HepG2 (cell line): Measurements from ENCODE around the gene NISCH. TPM values are rescaled to one million over a fixed set of nuclear protein-coding genes. Genes with fewer than 3 reads are reported as not detected.

Experiments
- ATAC-seq: fragments of 200-7000 bp; cut with Tn5 transposase; 3 replicates; pipeline ENCODE4 v1.9.1; 2020; ENCODE audit warnings: mild to moderate bottlenecking, moderate library complexity
- BruUV-seq: library from RNA; stranded (reverse); fragments of 400-500 nt; replicated peaks from 2 replicates; lab custom pipeline; 2021; lab: Mats Ljungman, UMichigan
- CTCF ChIA-PET: fragments of 300-600 bp; formaldehyde crosslinking; extraction: SDS; loops from one replicate; lab custom pipeline; 2021; ENCODE audit warnings: low total read pairs, inconsistent platforms, low intra/inter-chr PET ratio; lab: Yijun Ruan, JAX
- POLR2A ChIA-PET: fragments of 350-600 bp; sonication (Branson Sonifier 250); formaldehyde crosslinking; loops from one replicate; lab custom pipeline; 2020; ENCODE audit warnings: antibody characterized with exemption, inconsistent platforms; lab: Yijun Ruan, JAX
- DNase-seq: peaks from one replicate; pipeline ENCODE4 v3.0.0-alpha.2; 2015; ENCODE audit warnings: low spot score
- FAIRE-seq: peaks from 3 replicates; lab custom pipeline; 2011; peaks lifted over from hg19 to GRCh38; lab: Jason Lieb, UNC
- H2AFZ ChIP-seq: one replicate; pipeline ENCODE4 v1.6.1; 2011; ENCODE audit warnings: low read length, inconsistent platforms
- H3K27ac ChIP-seq: fragments of 300-600 bp; 3 replicates; pipeline ENCODE4 v1.8.0; 2011; ENCODE audit warnings: mixed run types, mild to moderate bottlenecking, mixed read lengths, low read length, inconsistent platforms; ENCODE audit not compliant: insufficient read depth; ENCODE audit errors: extremely low read length
- H3K27me3 ChIP-seq, 2 experiments: fragments of 200-600 bp in 1 of 2; 2 replicates in 1 of 2; 3 replicates in 1 of 2; pipeline versions ENCODE4 v1.6.0 to v1.8.0; 2011; ENCODE audit warnings: low read length in 2 of 2, mild to moderate bottlenecking in 2 of 2, moderate library complexity in 2 of 2, inconsistent platforms in 1 of 2; ENCODE audit not compliant: insufficient read depth in 2 of 2, control insufficient read depth in 1 of 2
- H3K36me3 ChIP-seq, 2 experiments: fragments of 200-600 bp in 1 of 2; replicated peaks in 1 of 2; 2 replicates in 1 of 2; 3 replicates in 1 of 2; pipeline versions ENCODE4 v1.5.1 to v1.8.0; 2011; ENCODE audit warnings: low read length in 2 of 2, inconsistent platforms in 1 of 2; ENCODE audit not compliant: insufficient read depth in 2 of 2, control insufficient read depth in 1 of 2
- H3K4me1 ChIP-seq: 2 replicates; pipeline ENCODE4 v1.5.1; 2012; ENCODE audit warnings: low read length, inconsistent platforms; ENCODE audit not compliant: insufficient read depth
- H3K4me2 ChIP-seq: 2 replicates; pipeline ENCODE4 v1.6.0; 2011; ENCODE audit warnings: low read depth, low read length, inconsistent platforms
- H3K4me3 ChIP-seq, 3 experiments: fragments of 200-600 bp in 1 of 3; sonication (generic), shearing (Covaris generic) in 1 of 3; replicated peaks in 1 of 3; 2 replicates each; pipeline ENCODE4 v1.5.1; 2011 to 2016; ENCODE audit warnings: low read length in 3 of 3, inconsistent platforms in 2 of 3, low read depth in 2 of 3, mild to moderate bottlenecking in 2 of 3, control low read depth in 1 of 3, mixed read lengths in 1 of 3; ENCODE audit not compliant: insufficient read depth in 1 of 3
- H3K79me2 ChIP-seq: one replicate; pipeline ENCODE4 v1.6.1; 2011; ENCODE audit warnings: low read length, inconsistent platforms; ENCODE audit not compliant: insufficient read depth
- H3K9ac ChIP-seq: 2 replicates; pipeline ENCODE4 v1.6.0; 2011; ENCODE audit warnings: mild to moderate bottlenecking, low read depth, low read length, inconsistent platforms; ENCODE audit not compliant: insufficient read depth
- H3K9me3 ChIP-seq: 2 replicates; pipeline ENCODE4 v1.5.1; 2012; ENCODE audit warnings: mild to moderate bottlenecking, low read length
- H4K20me1 ChIP-seq: 2 replicates; pipeline ENCODE4 v1.6.0; 2011; ENCODE audit warnings: inconsistent platforms, mild to moderate bottlenecking, low read length, moderate library complexity; ENCODE audit not compliant: insufficient read depth
- AGO2 ChIP-seq: fragments of 200-400 bp; formaldehyde crosslinking; optimal IDR thresholded peaks from 2 replicates; pipeline ENCODE3; 2017; ENCODE audit warnings: mild to moderate bottlenecking, low read depth, low read length, moderate library complexity
- DMTF1 ChIP-seq: sonication (generic); formaldehyde crosslinking; IDR thresholded peaks from 2 replicates; pipeline ENCODE4 v1.4.0; 2020; ENCODE audit warnings: mild to moderate bottlenecking, missing genetic modification reagents
- NFIB ChIP-seq: sonication (generic); formaldehyde crosslinking; IDR thresholded peaks from 2 replicates; pipeline ENCODE4 v1.9.0; 2021; ENCODE audit warnings: missing genetic modification reagents, mild to moderate bottlenecking, borderline replicate concordance
- SUZ12 ChIP-seq: fragments of 150-350 bp; IDR thresholded peaks from 2 replicates; pipeline ENCODE4 v1.6.1; 2014; ENCODE audit warnings: low read depth, low read length
- TBL1XR1 ChIP-seq: fragments of 150-350 bp; IDR thresholded peaks from 2 replicates; pipeline ENCODE4 v1.6.1; 2014; ENCODE audit warnings: borderline replicate concordance, low read length; ENCODE audit not compliant: partially characterized antibody
- WGBS: methylation state at CpG from one replicate; pipeline ENCODE4 v1.1.6; 2017; ENCODE audit warnings: low lambda C conversion rate; 5-methylcytosine and 5-hydroxymethylcytosine counted together
- in situ Hi-C: cut with HindIII; loops from 2 replicates; pipeline ENCODE4 v1.10.0; 2017; ENCODE audit warnings: low pct_unique_long_range_greater_than_20kb; ENCODE audit not compliant: extremely low pct_ligation_motif_present
- intact Hi-C: fragments of 100-400 bp; cut with micrococcal nuclease; formaldehyde crosslinking; loops from one replicate; pipeline ENCODE4 v1.10.0; 2022; ENCODE audit not compliant: unreplicated experiment
- polyA plus RNA-seq, 8 experiments: library from polyadenylated mRNA; depleted of rRNA in 3 of 8; stranded (reverse) in 7 of 8; unstranded in 1 of 8; fragments of >200 nt; fragmentation: Illumina TruSeq in 4 of 8; extraction: Trizol in 4 of 8; gene quantifications; 2 replicates each; pipeline versions ENCODE4 v1.2.1 to v1.2.3, GENCODE V29; 2011 to 2016; ENCODE audit warnings: low read depth in 4 of 8, missing spikeins in 1 of 8, mixed read lengths in 1 of 8; ENCODE audit not compliant: insufficient read depth in 1 of 8
- total RNA-seq, 5 experiments: library from RNA; depleted of rRNA; stranded (reverse); fragments of >200 nt; fragmentation: Illumina TruSeq; extraction: Trizol; gene quantifications; 2 replicates each; pipeline ENCODE4 v1.2.3, GENCODE V29; 2016; ENCODE audit warnings: low read depth in 1 of 5
- TF ChIP-seq, protein P1 (sequence below): sonication (generic); formaldehyde crosslinking; IDR thresholded peaks from 2 replicates; pipeline ENCODE4 v1.4.0; 2020; ENCODE audit warnings: missing genetic modification reagents

NISCH gene
- total and polyA plus RNA-seq, 2 of the 13 experiments (the other 11 are each of a cell fraction or from before 2014, with no cell fraction given), result 27.0 to 47.6 TPM

GRCh38 chr3:52492059-52492458, 36.7 kb downstream of the NISCH start:
- no TSS peak for BruUV-seq
- ATAC-seq, result no peak
- CTCF ChIA-PET, result no interaction called here
- no peak overlapping the region for H3K4me2 ChIP-seq
- H3K27ac ChIP-seq, result no peak overlapping the region
- no peaks in the 10 kb centered on the region for H3K79me2 ChIP-seq
- WGBS, result 100% methylated on average over 1 of the region's 21 CpGs
- peaks cover 22% of the 10 kb centered on the region for H3K4me1 ChIP-seq
- DNase-seq, result no peak
- no peak overlapping the region for H2AFZ ChIP-seq
- H3K27me3 ChIP-seq, result no peaks in the 10 kb centered on the region
- H3K9ac ChIP-seq, result no peak overlapping the region
- H4K20me1 ChIP-seq, result no peaks in the 10 kb centered on the region; the same call in 1 of the 2 replicates
- H3K36me3 ChIP-seq, result peaks cover 16 to 33% of the 10 kb centered on the region in 2 experiments
- intact Hi-C loops, result no loop called here
- H3K9me3 ChIP-seq, result no peaks in the 10 kb centered on the region
- in situ Hi-C loops, result no loop called here
- TF ChIP-seq NFIB (CRISPR knock-in tag) (no peak), AGO2 (peak; percentile 45), DMTF1 (no peak), SUZ12 (no peak), TBL1XR1 (no peak)
- TF ChIP-seq, protein P1, sequence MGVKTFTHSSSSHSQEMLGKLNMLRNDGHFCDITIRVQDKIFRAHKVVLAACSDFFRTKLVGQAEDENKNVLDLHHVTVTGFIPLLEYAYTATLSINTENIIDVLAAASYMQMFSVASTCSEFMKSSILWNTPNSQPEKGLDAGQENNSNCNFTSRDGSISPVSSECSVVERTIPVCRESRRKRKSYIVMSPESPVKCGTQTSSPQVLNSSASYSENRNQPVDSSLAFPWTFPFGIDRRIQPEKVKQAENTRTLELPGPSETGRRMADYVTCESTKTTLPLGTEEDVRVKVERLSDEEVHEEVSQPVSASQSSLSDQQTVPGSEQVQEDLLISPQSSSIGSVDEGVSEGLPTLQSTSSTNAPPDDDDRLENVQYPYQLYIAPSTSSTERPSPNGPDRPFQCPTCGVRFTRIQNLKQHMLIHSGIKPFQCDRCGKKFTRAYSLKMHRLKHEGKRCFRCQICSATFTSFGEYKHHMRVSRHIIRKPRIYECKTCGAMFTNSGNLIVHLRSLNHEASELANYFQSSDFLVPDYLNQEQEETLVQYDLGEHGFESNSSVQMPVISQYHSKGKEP (CRISPR knock-in tag), result no peak
- TF ChIP-seq, all 625 proteins: peak for 1
- H3K4me3 ChIP-seq, result no peak overlapping the region
- no peak for FAIRE-seq
- POLR2A ChIA-PET, result no interaction called here
